Measurements from ENCODE around the gene DGKG.

DGKG gene

GRCh38 chr3:186107215-186108105, 254.6 kb downstream of the DGKG start:
- DNase-seq (ENCODE audit: low read depth), result peak; percentile 72
- TF ChIP-seq CTCF (IDR thresholded peaks at IDR 0.05; ENCODE audit: low read length, missing control alignments), result no peak
- H3K4me3 ChIP-seq (replicated peaks; ENCODE audit: low read depth, low read length), result peak overlapping the region; percentile 88

- H3K4me3 ChIP-seq (replicated peaks; ENCODE audit: low read depth, low read length), result no peak overlapping the region
- DNase-seq (ENCODE audit: low read depth), result no peak
- no peak for TF ChIP-seq CTCF (IDR thresholded peaks at IDR 0.05; ENCODE audit: low read length, missing control alignments)
These were observed 256.5 kb downstream of the DGKG start for GRCh38 chr3:186105543-186105942.

GRCh38 chr3:186102687-186103086, 259.3 kb downstream of the DGKG start:
- no peak overlapping the region for H3K4me3 ChIP-seq (replicated peaks; ENCODE audit: low read depth, low read length)
- no peak for DNase-seq (ENCODE audit: low read depth)
- no peak for TF ChIP-seq CTCF (IDR thresholded peaks at IDR 0.05; ENCODE audit: low read length, missing control alignments)

- no peak for DNase-seq (ENCODE audit: low read depth)
- H3K4me3 ChIP-seq (replicated peaks; ENCODE audit: low read depth, low read length), result no peak overlapping the region
- no peak for TF ChIP-seq CTCF (IDR thresholded peaks at IDR 0.05; ENCODE audit: low read length, missing control alignments)
These were observed 261.6 kb downstream of the DGKG start for GRCh38 chr3:186100398-186100797.

GRCh38 chr3:186099178-186099577, 262.9 kb downstream of the DGKG start:
- peak; percentile 77 for DNase-seq (ENCODE audit: low read depth)
- TF ChIP-seq CTCF (IDR thresholded peaks at IDR 0.05; ENCODE audit: low read length, missing control alignments), result no peak

GRCh38 chr3:186098740-186099139, 263.3 kb downstream of the DGKG start:
- no peak for DNase-seq (ENCODE audit: low read depth)
- no peak overlapping the region for H3K4me3 ChIP-seq (replicated peaks; ENCODE audit: low read depth, low read length)
- TF ChIP-seq CTCF (IDR thresholded peaks at IDR 0.05; ENCODE audit: low read length, missing control alignments), result no peak

More at GRCh38 chr3:186099178-186099577, 262.9 kb downstream of the DGKG start:
- no peak overlapping the region for H3K4me3 ChIP-seq (replicated peaks; ENCODE audit: low read depth, low read length)

All from fibroblast of pulmonary artery (primary cell).